H1 (cell line): ENCODE measurements around the gene TTC24. TPM values are rescaled to one million over a fixed set of nuclear protein-coding genes. Genes with fewer than 3 reads are reported as not detected.

Experiments
- CTCF ChIA-PET: fragments of 300-600 bp; sonication (Branson Sonifier 250); formaldehyde crosslinking; loops from one replicate; lab custom pipeline; 2021; ENCODE audit not compliant: partially characterized antibody; lab: Charles Lee
- POLR2A ChIA-PET: fragments of 300-600 bp; sonication (Branson Sonifier 250); formaldehyde crosslinking; loops from one replicate; lab custom pipeline; 2021; ENCODE audit warnings: inconsistent platforms; ENCODE audit not compliant: partially characterized antibody; lab: Charles Lee
- DNase-seq, 2 experiments: peaks; one replicate each; pipeline versions ENCODE4 v3.0.0 to v3.0.0-alpha.2; 2010 to 2022; ENCODE audit warnings: low spot score in 2 of 2, low read depth in 1 of 2, mixed read lengths in 1 of 2
- FAIRE-seq: peaks from 2 replicates; lab custom pipeline; 2011; peaks lifted over from hg19 to GRCh38; lab: Jason Lieb, UNC
- H2AFZ ChIP-seq: 2 replicates; pipeline ENCODE4 v1.8.1; 2012; ENCODE audit warnings: low read length, inconsistent platforms
- H2AK5ac ChIP-seq: 2 replicates; pipeline ENCODE4 v1.6.1; 2013; ENCODE audit warnings: low read depth, low read length
- H2BK120ac ChIP-seq: replicated peaks from 2 replicates; pipeline ENCODE3; 2013; ENCODE audit warnings: low read depth, low read length, inconsistent platforms
- H2BK12ac ChIP-seq: 2 replicates; pipeline ENCODE4 v1.6.1; 2013; ENCODE audit warnings: low read depth, low read length
- H2BK15ac ChIP-seq: 2 replicates; pipeline ENCODE4 v1.6.1; 2013; ENCODE audit warnings: low read length
- H2BK20ac ChIP-seq: 2 replicates; pipeline ENCODE4 v1.6.1; 2013; ENCODE audit warnings: low read length
- H2BK5ac ChIP-seq: 2 replicates; pipeline ENCODE4 v1.6.1; 2013; ENCODE audit warnings: low read depth, low read length
- H3K14ac ChIP-seq: 2 replicates; pipeline ENCODE4 v1.6.1; 2013; ENCODE audit warnings: inconsistent platforms; ENCODE audit not compliant: insufficient read length
- H3K18ac ChIP-seq: 2 replicates; pipeline ENCODE4 v1.6.1; 2013; ENCODE audit warnings: low read length; ENCODE audit errors: extremely low read depth
- H3K23ac ChIP-seq: 2 replicates; pipeline ENCODE4 v1.6.1; 2013; ENCODE audit warnings: inconsistent platforms; ENCODE audit not compliant: insufficient read length
- H3K23me2 ChIP-seq: 2 replicates; pipeline ENCODE4 v1.6.1; 2013; ENCODE audit warnings: low read depth, low read length
- H3K27ac ChIP-seq: 2 replicates; pipeline ENCODE4 v1.6.1; 2011; ENCODE audit warnings: low read depth, low read length, inconsistent platforms
- H3K27me3 ChIP-seq, 4 experiments: replicated peaks in 1 of 4; 1 replicate in 1 of 4; 2 replicates in 3 of 4; pipeline versions ENCODE4 v1.6.1 to v1.8.1; 2011 to 2013; ENCODE audit warnings: low read length in 3 of 4, mild to moderate bottlenecking in 3 of 4, inconsistent platforms in 2 of 4, mixed read lengths in 2 of 4, moderate library complexity in 1 of 4; ENCODE audit not compliant: control insufficient read depth in 3 of 4, insufficient read depth in 3 of 4; ENCODE audit errors: extremely low read depth in 1 of 4
- H3K36me3 ChIP-seq, 4 experiments: 2 replicates each; pipeline versions ENCODE4 v1.6.1 to v1.8.1; 2011 to 2013; ENCODE audit warnings: mild to moderate bottlenecking in 4 of 4, low read length in 3 of 4, moderate library complexity in 2 of 4, control low read depth in 1 of 4, inconsistent platforms in 1 of 4; ENCODE audit not compliant: insufficient read depth in 4 of 4, control insufficient read depth in 2 of 4
- H3K4ac ChIP-seq: replicated peaks from 2 replicates; pipeline ENCODE3; 2013; ENCODE audit warnings: low read length, low read depth, mixed read lengths, inconsistent platforms; ENCODE audit not compliant: insufficient read length
- H3K4me1 ChIP-seq, 4 experiments: replicated peaks in 1 of 4; 1 replicate in 1 of 4; 2 replicates in 3 of 4; pipeline versions ENCODE4 v1.6.1 to v1.8.1; 2011 to 2013; ENCODE audit warnings: low read length in 3 of 4, inconsistent platforms in 2 of 4, mixed read lengths in 1 of 4; ENCODE audit not compliant: insufficient read depth in 4 of 4, control insufficient read depth in 3 of 4
- H3K4me2 ChIP-seq, 2 experiments: 2 replicates each; pipeline versions ENCODE4 v1.6.1 to v1.8.1; 2011 to 2013; ENCODE audit warnings: low read depth in 2 of 2, low read length in 2 of 2, control low read depth in 1 of 2, inconsistent platforms in 1 of 2, mild to moderate bottlenecking in 1 of 2; ENCODE audit not compliant: insufficient read depth in 1 of 2
- H3K4me3 ChIP-seq, 4 experiments: fragments of 200-600, 300-600 bp in 1 of 4; sonication (generic), shearing (Covaris generic), sonication (Bioruptor Twin) in 1 of 4; 2 replicates each; pipeline versions ENCODE4 v1.5.1 to v1.8.1; 2011 to 2016; ENCODE audit warnings: low read length in 4 of 4, low read depth in 3 of 4, control low read depth in 2 of 4, inconsistent platforms in 2 of 4, mild to moderate bottlenecking in 2 of 4, mixed read lengths in 1 of 4, moderate library complexity in 1 of 4; ENCODE audit not compliant: insufficient read depth in 2 of 4; ENCODE audit errors: extremely low read depth in 1 of 4
- H3K56ac ChIP-seq: replicated peaks from 2 replicates; pipeline ENCODE3; 2013; ENCODE audit warnings: low read depth, mild to moderate bottlenecking, mixed read lengths, low read length, inconsistent platforms; ENCODE audit not compliant: insufficient read length
- H3K79me1 ChIP-seq: 2 replicates; pipeline ENCODE4 v1.6.1; 2013; ENCODE audit warnings: low read depth, low read length, control low read depth
- H3K79me2 ChIP-seq, 2 experiments: 2 replicates each; pipeline versions ENCODE4 v1.6.1 to v1.8.1; 2012 to 2013; ENCODE audit warnings: low read length in 2 of 2, mild to moderate bottlenecking in 2 of 2, inconsistent platforms in 1 of 2; ENCODE audit not compliant: insufficient read depth in 2 of 2, control insufficient read depth in 1 of 2
- H3K9ac ChIP-seq, 4 experiments: replicated peaks in 1 of 4; 1 replicate in 1 of 4; 2 replicates in 3 of 4; pipeline versions ENCODE4 v1.6.1 to v1.8.1; 2011 to 2013; ENCODE audit warnings: low read depth in 3 of 4, low read length in 3 of 4, control low read depth in 2 of 4, mild to moderate bottlenecking in 2 of 4, moderate library complexity in 2 of 4, inconsistent platforms in 1 of 4; ENCODE audit errors: extremely low read depth in 1 of 4
- H3K9me3 ChIP-seq, 2 experiments: 2 replicates each; pipeline versions ENCODE4 v1.6.1 to v1.8.1; 2012 to 2013; ENCODE audit warnings: mild to moderate bottlenecking in 2 of 2, moderate library complexity in 2 of 2, control low read depth in 1 of 2, inconsistent platforms in 1 of 2, low read depth in 1 of 2, low read length in 1 of 2, mixed read lengths in 1 of 2; ENCODE audit not compliant: insufficient read depth in 2 of 2
- H4K20me1 ChIP-seq, 2 experiments: replicated peaks in 1 of 2; 2 replicates each; pipeline versions ENCODE3 to v1.8.1; 2011 to 2013; ENCODE audit warnings: inconsistent platforms in 2 of 2, low read length in 2 of 2, mild to moderate bottlenecking in 1 of 2; ENCODE audit not compliant: insufficient read depth in 2 of 2, control insufficient read depth in 1 of 2
- H4K5ac ChIP-seq: 2 replicates; pipeline ENCODE4 v1.6.1; 2013; ENCODE audit warnings: low read length, low read depth, mixed read lengths, inconsistent platforms; ENCODE audit not compliant: insufficient read length
- H4K8ac ChIP-seq: 2 replicates; pipeline ENCODE4 v1.8.0; 2013; ENCODE audit warnings: mild to moderate bottlenecking, moderate library complexity, low read length, inconsistent platforms; ENCODE audit not compliant: insufficient read depth; ENCODE audit errors: extremely low read depth
- H4K91ac ChIP-seq: replicated peaks from 2 replicates; pipeline ENCODE3; 2013; ENCODE audit warnings: low read length, mixed read lengths, inconsistent platforms; ENCODE audit not compliant: insufficient read length
- CEBPB ChIP-seq: IDR thresholded peaks from 2 replicates; pipeline ENCODE4 v1.6.1; 2012; ENCODE audit warnings: low read depth, low read length
- CHD2 ChIP-seq: IDR thresholded peaks from 2 replicates; pipeline ENCODE4 v1.6.1; 2012; ENCODE audit warnings: low read length, improper control_type of control experiment
- EGR1 ChIP-seq: IDR thresholded peaks from 2 replicates; pipeline ENCODE4 v1.6.1; 2011; ENCODE audit warnings: low read depth, low read length, borderline replicate concordance
- GABPA ChIP-seq: IDR thresholded peaks from 2 replicates; pipeline ENCODE4 v1.6.1; 2011; ENCODE audit warnings: mild to moderate bottlenecking, low read length, moderate library complexity, borderline replicate concordance; ENCODE audit not compliant: insufficient read depth
- NANOG ChIP-seq: IDR thresholded peaks from 2 replicates; pipeline ENCODE4 v1.6.1; 2011; ENCODE audit warnings: low read length, low read depth, mild to moderate bottlenecking, inconsistent platforms; ENCODE audit not compliant: insufficient read depth, poor library complexity, severe bottlenecking
- SIN3A ChIP-seq, 2 experiments: IDR thresholded peaks in 1 of 2; conservative IDR thresholded peaks in 1 of 2; 2 replicates each; pipeline ENCODE4 v1.6.1; 2011 to 2012; ENCODE audit warnings: low read length in 2 of 2, improper control_type of control experiment in 1 of 2, low read depth in 1 of 2, mild to moderate bottlenecking in 1 of 2
- SIRT6 ChIP-seq: IDR thresholded peaks from one replicate; pipeline ENCODE4 v1.7.1; 2012; ENCODE audit warnings: low read length, inconsistent platforms
- SUZ12 ChIP-seq: fragments of 200-600 bp; sonication (generic); IDR thresholded peaks from 2 replicates; pipeline ENCODE4 v1.6.1; 2012; ENCODE audit warnings: mild to moderate bottlenecking, inconsistent platforms, low read length, moderate library complexity, mixed read lengths
- TAF7 ChIP-seq: optimal IDR thresholded peaks from 2 replicates; pipeline ENCODE3; 2011; ENCODE audit warnings: low read depth, mild to moderate bottlenecking, inconsistent platforms, low read length, moderate library complexity, borderline replicate concordance
- TCF12 ChIP-seq: IDR thresholded peaks from 2 replicates; pipeline ENCODE4 v1.6.1; 2011; ENCODE audit warnings: low read depth, mild to moderate bottlenecking, low read length
- ZNF274 ChIP-seq: IDR thresholded peaks from 2 replicates; pipeline ENCODE4 v1.7.0; 2012; ENCODE audit warnings: low read length, borderline replicate concordance; ENCODE audit errors: extremely low read depth
- WGBS, 2 experiments: shearing (Covaris generic) in 1 of 2; methylation state at CpG; one replicate each; pipeline versions ENCODE4 v1.1.6 to v1.1.7; 2013 to 2015; ENCODE audit warnings: low lambda C conversion rate in 2 of 2, mixed read lengths in 2 of 2, inconsistent platforms in 1 of 2, low coverage in 1 of 2, missing lambda C conversion rate in 1 of 2; ENCODE audit not compliant: insufficient replicate concordance in 2 of 2, insufficient coverage in 1 of 2, insufficient read length in 1 of 2; ENCODE audit errors: extremely low coverage in 1 of 2, missing lambda C conversion rate in 1 of 2; 5-methylcytosine and 5-hydroxymethylcytosine counted together
- polyA plus RNA-seq, 7 experiments: library from polyadenylated mRNA; depleted of rRNA in 3 of 7; stranded (reverse) in 5 of 7; unstranded in 2 of 7; fragments of >200 nt in 5 of 7; fragments of 200-250 nt in 2 of 7; gene quantifications; 1 replicate in 5 of 7; 2 replicates in 1 of 7; 4 replicates in 1 of 7; pipeline versions ENCODE4 v1.2.1 to v1.2.3, GENCODE V29; 2011 to 2013; ENCODE audit warnings: missing spikeins in 2 of 7, mixed read lengths in 2 of 7
- total RNA-seq: library from RNA; stranded (reverse); fragmentation: NEBNext Ultra II Directional; extraction: Animal tissue kit (Norgen Biotek cat#: 25700); gene quantifications from 2 replicates; pipeline ENCODE4 v1.2.1, GENCODE V29; 2021
- TF ChIP-seq, protein P1 (sequence below): IDR thresholded peaks from 2 replicates; pipeline ENCODE4 v1.6.1; 2012; ENCODE audit warnings: inconsistent platforms

TTC24 gene
- total and polyA plus RNA-seq, 2 of the 8 experiments (the other 6 are each of a cell fraction or from before 2014, with no cell fraction given), result 0.08 TPM; not detected in 1

DNA sequence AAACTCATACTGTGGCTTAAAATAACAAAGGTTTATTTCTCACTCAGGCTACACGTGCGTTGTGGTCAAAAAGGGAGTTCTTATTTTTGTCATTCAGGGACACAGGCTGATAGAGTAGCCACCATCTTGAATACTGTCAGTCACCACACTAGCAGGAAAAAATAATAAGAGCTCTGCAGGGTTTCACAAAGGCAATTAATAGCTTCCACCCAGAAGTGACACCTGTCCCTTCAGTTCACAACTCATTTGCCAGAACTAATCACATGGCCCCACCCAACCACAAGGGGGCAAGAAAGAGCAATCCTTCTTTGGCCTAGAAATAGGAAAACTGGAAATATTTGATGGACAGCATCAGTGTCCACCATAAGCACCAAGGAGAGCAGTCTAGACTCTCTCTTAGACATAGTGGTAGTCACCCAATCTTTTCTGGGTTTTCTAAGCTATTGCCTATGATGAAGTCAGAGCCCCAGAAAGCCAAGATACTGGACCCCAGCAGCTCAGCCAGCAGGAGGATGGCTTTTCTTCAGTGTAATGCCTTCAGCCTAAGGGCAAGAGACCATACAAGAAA is 47.9 kb downstream of the TTC24 start:
- FAIRE-seq, result no peak
- no peak for TF ChIP-seq TCF12
- TF ChIP-seq NANOG, result no peak
- TF ChIP-seq ZNF274, result no peak
- TF ChIP-seq CEBPB, result no peak
- no peak for TF ChIP-seq SIN3A (conservative IDR thresholded peaks at IDR 0.05 in 1 of 2, IDR thresholded peaks at IDR 0.05 in 1 of 2; ENCODE audit: low read depth in 1 of 2, low read length in 2 of 2)
- TF ChIP-seq, protein P1, sequence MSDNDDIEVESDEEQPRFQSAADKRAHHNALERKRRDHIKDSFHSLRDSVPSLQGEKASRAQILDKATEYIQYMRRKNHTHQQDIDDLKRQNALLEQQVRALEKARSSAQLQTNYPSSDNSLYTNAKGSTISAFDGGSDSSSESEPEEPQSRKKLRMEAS, result peak; percentile 21; the same call in 1 of the 2 replicates
- TF ChIP-seq CHD2, result no peak
- TF ChIP-seq GABPA, result no peak
- TF ChIP-seq SUZ12, result no peak
- TF ChIP-seq TAF7, result no peak
- TF ChIP-seq SIRT6, result no peak
- no peak for TF ChIP-seq EGR1

More for the DNA sequence above, 47.9 kb downstream of the TTC24 start:
- H2BK20ac ChIP-seq, result no peak overlapping the region
- H2BK5ac ChIP-seq, result no peak overlapping the region
- 84% methylated on average over 2 of the region's 2 CpGs; no CpG with 5 or more reads in 1 of the 2 experiments for WGBS, 2 experiments
- H3K4me2 ChIP-seq, result no peak overlapping the region
- H3K27ac ChIP-seq, result no peak overlapping the region
- no peak overlapping the region for H3K14ac ChIP-seq
- no peak overlapping the region for H2BK15ac ChIP-seq
- no peak overlapping the region for H4K91ac ChIP-seq
- peaks cover 0 to 9% (median 2%) of the 10 kb centered on the region in 4 experiments; a peak in 5 of 7 replicates for H3K4me1 ChIP-seq
- H3K4me3 ChIP-seq, result no peak overlapping the region
- POLR2A ChIA-PET, result interaction anchor here (0.7 to 5.8 kb wide), 15 partner anchors 8 to 206 kb away, joined by 3 to 46 read pairs (median 4); partner anchors contain the start of genes BCAN, HAPLN2, NAXE and NES
- H3K27me3 ChIP-seq, result peaks cover 31 to 42% (median 35%) of the 10 kb centered on the region in 4 experiments
- no peak overlapping the region for H3K4ac ChIP-seq
- H2AFZ ChIP-seq, result no peak overlapping the region
- CTCF ChIA-PET, result interaction anchor here (0.7 to 43.0 kb wide), 42 partner anchors 7 to 596 kb away, joined by 3 to 868 read pairs (median 5); partner anchors contain the start of genes BCAN, CRABP2, GPATCH4 and HAPLN2
- H2BK12ac ChIP-seq, result no peak overlapping the region
- H4K8ac ChIP-seq, result no peak overlapping the region
- H2AK5ac ChIP-seq, result no peak overlapping the region
- no peak overlapping the region for H3K23ac ChIP-seq
- H4K5ac ChIP-seq, result no peak overlapping the region
- peaks cover 20% of the 10 kb centered on the region; the same call in 1 of the 2 replicates for H3K23me2 ChIP-seq
- H2BK120ac ChIP-seq, result no peak overlapping the region
- H3K36me3 ChIP-seq, result no peaks in the 10 kb centered on the region; a peak in 1 of 8 replicates
- no peak overlapping the region for H3K56ac ChIP-seq
- no peak overlapping the region for H3K18ac ChIP-seq
- DNase-seq, result no peak
- peaks cover 0 to 1% of the 10 kb centered on the region in 2 experiments for H4K20me1 ChIP-seq
- no peaks in the 10 kb centered on the region for H3K79me2 ChIP-seq
- H3K9ac ChIP-seq, result no peak overlapping the region
- no peaks in the 10 kb centered on the region for H3K79me1 ChIP-seq
- no peaks in the 10 kb centered on the region for H3K9me3 ChIP-seq
